Kidney epithelial cell (primary cell): Measurements from ENCODE around the gene PNN. TPM values are rescaled to one million over a fixed set of nuclear protein-coding genes. Genes with fewer than 3 reads are reported as not detected.
A peak's percentile ranks its signal among the peaks of the same experiment; 100 is the strongest.
"Not testable (repeated sequence)": the region's sequence is repeated elsewhere in the genome, so short reads cannot be mapped to it uniquely, and the experiment has no call there.

Experiments
- DNase-seq: peaks from one replicate; pipeline ENCODE4 v3.0.0-alpha.2; 2010; ENCODE audit warnings: low read depth
- H3K27me3 ChIP-seq: 2 replicates; pipeline ENCODE4 v1.6.0; 2011; ENCODE audit warnings: low read length; ENCODE audit not compliant: control insufficient read depth, insufficient read depth
- H3K36me3 ChIP-seq: 2 replicates; pipeline ENCODE4 v1.5.1; 2011; ENCODE audit warnings: low read length; ENCODE audit not compliant: control insufficient read depth, insufficient read depth
- H3K4me3 ChIP-seq: 2 replicates; pipeline ENCODE4 v1.5.1; 2011; ENCODE audit warnings: low read depth, mild to moderate bottlenecking, control low read depth, low read length
- CTCF ChIP-seq: IDR thresholded peaks from 2 replicates; pipeline ENCODE4 v1.5.1; 2011; ENCODE audit warnings: mild to moderate bottlenecking, moderate library complexity, low read length, control low read depth, inconsistent platforms; ENCODE audit not compliant: insufficient read depth, poor library complexity, severe bottlenecking
- total RNA-seq: library from RNA; depleted of rRNA; stranded (reverse); fragments of >200 nt; gene quantifications from 2 replicates; pipeline ENCODE4 v1.2.3, GENCODE V29; 2015

PNN gene
- total RNA-seq, 1 donor from 2014 or later: 33.5 TPM

DNA sequence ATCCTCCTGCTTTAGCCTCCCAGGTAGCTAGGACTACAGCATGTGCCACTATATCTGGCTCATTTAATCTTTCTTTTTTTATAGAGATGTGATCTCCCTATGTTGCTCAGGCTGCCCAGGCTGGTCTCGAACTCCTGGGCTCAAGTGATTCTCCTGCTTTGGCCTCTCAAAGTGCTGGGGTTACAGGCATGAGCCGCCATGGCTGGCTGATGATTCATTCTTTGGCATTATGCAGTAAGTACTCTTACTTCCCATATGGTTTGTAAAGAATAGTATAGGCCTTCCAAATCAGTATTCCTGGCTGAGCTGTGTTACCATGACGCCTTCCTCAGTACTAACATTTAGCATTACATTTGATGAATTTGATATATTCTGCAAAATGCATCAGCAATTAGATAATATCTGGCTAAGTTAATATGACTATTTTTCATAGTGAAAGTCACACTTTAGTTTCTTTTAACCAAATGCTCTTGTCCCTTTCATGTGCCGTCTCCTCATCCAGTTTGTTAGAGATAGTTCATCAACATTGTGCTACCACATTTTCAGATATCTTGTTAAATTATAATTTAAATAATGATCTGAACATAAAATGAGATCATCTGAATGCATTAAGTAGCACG lies 55.5 kb downstream of the PNN start:
- no peak overlapping the region for H3K4me3 ChIP-seq
- no peak for DNase-seq
- TF ChIP-seq CTCF: no peak
- no peaks in the 10 kb centered on the region for H3K27me3 ChIP-seq
- no peaks in the 10 kb centered on the region for H3K36me3 ChIP-seq

GRCh38 chr14:39231751-39232553 lies 56.9 kb downstream of the PNN start:
- H3K27me3 ChIP-seq, DNase-seq, H3K4me3 ChIP-seq, H3K36me3 ChIP-seq: not testable (repeated sequence)
- peak; percentile 13 for TF ChIP-seq CTCF

Other genes with a start within 250 kb of the PNN start
- gene SEC23A, start 72.0 kb upstream of the PNN start, total RNA-seq: 64.1 and 72.1 TPM in 2 replicates
- gene GEMIN2, start 60.9 kb upstream of the PNN start, total RNA-seq: 19.7 and 20.3 TPM in 2 replicates
- gene TRAPPC6B, start 4.9 kb upstream of the PNN start, total RNA-seq: 27.9 and 29.5 TPM in 2 replicates
- 38.6 and 41.2 TPM in 2 replicates for gene MIA2, start 58.7 kb downstream of the PNN start, total RNA-seq